GM12873 (cell line): ENCODE measurements around the gene KCTD1.

Experiments used
- CTCF ChIP-seq: IDR thresholded peaks from 2 replicates; pipeline ENCODE4 v1.5.1; 2012; ENCODE audit warnings: low read depth, mild to moderate bottlenecking, moderate library complexity, low read length, control low read depth; ENCODE audit not compliant: insufficient read depth; ENCODE audit errors: missing control alignments

The KCTD1 gene

GRCh38 chr18:26516964-26517363 is 31.4 kb downstream of the KCTD1 start:
- TF ChIP-seq CTCF, result no peak

- TF ChIP-seq CTCF, result no peak
These were observed 32.5 kb downstream of the KCTD1 start for GRCh38 chr18:26515643-26516487.

- TF ChIP-seq CTCF, result no peak
These were observed 36.8 kb downstream of the KCTD1 start for GRCh38 chr18:26511339-26512071.

- TF ChIP-seq CTCF, result no peak
These were observed 38.0 kb downstream of the KCTD1 start for GRCh38 chr18:26510337-26510736.

- no peak for TF ChIP-seq CTCF
These were observed 42.3 kb downstream of the KCTD1 start for GRCh38 chr18:26506012-26506411.

GRCh38 chr18:26504831-26505230 is 43.5 kb downstream of the KCTD1 start:
- no peak for TF ChIP-seq CTCF

GRCh38 chr18:26503382-26503781 is 45.0 kb downstream of the KCTD1 start:
- no peak for TF ChIP-seq CTCF
